Measurements from ENCODE around the gene TNFAIP8. TPM values are rescaled to one million over a fixed set of nuclear protein-coding genes. Genes with fewer than 3 reads are reported as not detected.

Gene TNFAIP8
- 34.4 TPM for total RNA-seq

- no peaks in the 10 kb centered on the region for H3K9me3 ChIP-seq
- no peaks in the 10 kb centered on the region for H3K27me3 ChIP-seq
- no peaks in the 10 kb centered on the region for H3K36me3 ChIP-seq
- H3K4me1 ChIP-seq: peaks cover 73% of the 10 kb centered on the region
- intact Hi-C loops (cut with DNase I): no loop called here
- H3K4me3 ChIP-seq: peak within 1 kb of the TSS; percentile 53 to 62
- DNase-seq (ENCODE audit: extremely low spot score in 2 of 2): no peak
- TF ChIP-seq POLR2A (IDR thresholded peaks at IDR 0.05): no peak
- TF ChIP-seq POLR2AphosphoS5 (IDR thresholded peaks at IDR 0.05; ENCODE audit: insufficient read depth in 1 of 2, low read depth in 1 of 2): peak in 1 of 2 donors; percentile 43
- peak in 1 of 3 experiments; percentile 20 for TF ChIP-seq CTCF (IDR thresholded peaks at IDR 0.05)
- peak within 1 kb of the TSS; percentile 78 for H3K27ac ChIP-seq
These were observed at the start of gene TNFAIP8 for GRCh38 chr5:119355685-119356611. TSS of gene TNFAIP8 (plus strand) at chr5:119356019. CDS start at chr5:119356091, 72 bp downstream.

- DNase-seq (ENCODE audit: extremely low spot score in 2 of 2): no peak
- TF ChIP-seq POLR2A (IDR thresholded peaks at IDR 0.05): no peak
- no peak for TF ChIP-seq POLR2AphosphoS5 (IDR thresholded peaks at IDR 0.05; ENCODE audit: insufficient read depth in 1 of 2, low read depth in 1 of 2)
- TF ChIP-seq CTCF (IDR thresholded peaks at IDR 0.05): no peak
These were observed 48.6 kb upstream of the TNFAIP8 start for GRCh38 chr5:119307170-119307569.

GRCh38 chr5:119309326-119309725, 46.5 kb upstream of the TNFAIP8 start:
- no peaks in the 10 kb centered on the region for H3K27me3 ChIP-seq
- no peaks in the 10 kb centered on the region for H3K9me3 ChIP-seq
- no peak overlapping the region for H3K27ac ChIP-seq
- no peak for DNase-seq (ENCODE audit: extremely low spot score in 2 of 2)
- intact Hi-C loops (cut with DNase I): no loop called here
- no peaks in the 10 kb centered on the region for H3K36me3 ChIP-seq
- TF ChIP-seq POLR2A (IDR thresholded peaks at IDR 0.05): no peak
- no peak for TF ChIP-seq CTCF (IDR thresholded peaks at IDR 0.05)
- no peak for TF ChIP-seq POLR2AphosphoS5 (IDR thresholded peaks at IDR 0.05; ENCODE audit: insufficient read depth in 1 of 2, low read depth in 1 of 2)
- H3K4me3 ChIP-seq: no peak overlapping the region
- no peaks in the 10 kb centered on the region for H3K4me1 ChIP-seq

More at GRCh38 chr5:119307170-119307569, 48.6 kb upstream of the TNFAIP8 start:
- Histone ChIP-seq H3K27ac (no peak overlapping the region), H3K27me3 (no peaks in the 10 kb centered on the region), H3K4me3 (no peak overlapping the region), H3K36me3 (no peaks in the 10 kb centered on the region), H3K4me1 (peaks cover 21% of the 10 kb centered on the region), H3K9me3 (no peaks in the 10 kb centered on the region)
- intact Hi-C loops (cut with DNase I): no loop called here

- no peak for TF ChIP-seq POLR2AphosphoS5 (IDR thresholded peaks at IDR 0.05; ENCODE audit: insufficient read depth in 1 of 2, low read depth in 1 of 2)
- no peak for TF ChIP-seq POLR2A (IDR thresholded peaks at IDR 0.05)
- TF ChIP-seq CTCF (IDR thresholded peaks at IDR 0.05): no peak
- H3K27ac ChIP-seq: no peak overlapping the region
- intact Hi-C loops (cut with DNase I): no loop called here
- DNase-seq (ENCODE audit: extremely low spot score in 2 of 2): no peak
- H3K4me1 ChIP-seq: peaks cover 7% of the 10 kb centered on the region
- no peak overlapping the region for H3K4me3 ChIP-seq
- no peaks in the 10 kb centered on the region for H3K36me3 ChIP-seq
- no peaks in the 10 kb centered on the region for H3K27me3 ChIP-seq
- H3K9me3 ChIP-seq: no peaks in the 10 kb centered on the region
These were observed 44.1 kb upstream of the TNFAIP8 start for GRCh38 chr5:119311688-119312087.

- Histone ChIP-seq H3K4me1 (peaks cover 7% of the 10 kb centered on the region), H3K4me3 (no peak overlapping the region), H3K36me3 (no peaks in the 10 kb centered on the region), H3K9me3 (no peaks in the 10 kb centered on the region), H3K27ac (no peak overlapping the region), H3K27me3 (no peaks in the 10 kb centered on the region)
- intact Hi-C loops (cut with DNase I): no loop called here
- DNase-seq (ENCODE audit: extremely low spot score in 2 of 2): no peak
- TF ChIP-seq POLR2AphosphoS5 (IDR thresholded peaks at IDR 0.05; ENCODE audit: insufficient read depth in 1 of 2, low read depth in 1 of 2): no peak
- TF ChIP-seq POLR2A (IDR thresholded peaks at IDR 0.05): no peak
- no peak for TF ChIP-seq CTCF (IDR thresholded peaks at IDR 0.05)
These were observed 43.4 kb upstream of the TNFAIP8 start for GRCh38 chr5:119312403-119312802.

Data from vagina (tissue), 2 donors.